Vein endothelial cell (primary cell): ENCODE measurements around the gene OR6Y1. TPM values are rescaled to one million over a fixed set of nuclear protein-coding genes. Genes with fewer than 3 reads are reported as not detected.

Source experiments
- total RNA-seq: library from RNA; depleted of rRNA; stranded (reverse); fragments of >200 nt; gene quantifications from 2 replicates; pipeline ENCODE4 v1.2.3, GENCODE V29; 2012

Gene OR6Y1
- not detected in 2 replicates for total RNA-seq

DNA sequence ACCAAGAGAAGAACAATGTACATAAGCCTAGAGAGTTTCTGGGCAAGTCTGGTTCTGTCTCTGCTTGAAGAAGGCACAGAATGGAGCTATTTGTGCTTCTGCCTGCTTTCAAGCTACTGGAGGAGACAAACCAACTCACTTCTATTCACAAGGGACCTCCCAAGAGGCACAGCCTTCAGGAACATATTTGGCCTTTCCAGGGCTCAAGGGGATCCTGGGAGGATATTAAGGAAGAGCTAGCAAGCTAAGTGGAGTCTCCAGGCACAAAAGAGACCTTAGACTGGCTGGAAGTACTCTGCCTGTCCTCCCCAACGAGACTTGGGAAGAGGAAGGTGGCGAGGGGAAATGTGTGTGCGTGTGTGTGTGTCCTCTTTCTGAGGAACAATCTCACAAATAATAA lies at the start of gene OR6Y1:
Gene OR6Y1 (minus strand): TSS at position 54 of the 400 bp plus-strand sequence. CDS start 6,300 bp downstream, outside the sequence.

GRCh38 chr1:158579733-158580132 lies 25.5 kb upstream of the OR6Y1 start, which contains the start of gene OR10X1:
Gene OR10X1 (minus strand): TSS chr1:158579899. CDS start chr1:158579899, 0 bp downstream.

GRCh38 chr1:158570480-158570879 lies 16.3 kb upstream of the OR6Y1 start, which contains the start of gene OR6P1:
Gene OR6P1 (minus strand): TSS chr1:158570580. CDS start chr1:158563604, 6,976 bp downstream.

Other genes starting within 250 kb of the OR6Y1 start
- gene CD1B, start 222.9 kb downstream of the OR6Y1 start, total RNA-seq, result not detected in 2 replicates
- gene CD1E, start 200.5 kb downstream of the OR6Y1 start, total RNA-seq, result not detected in 2 replicates
- gene OR10T2, start 154.9 kb downstream of the OR6Y1 start, total RNA-seq, result not detected in 2 replicates
- gene OR10K2, start 128.2 kb downstream of the OR6Y1 start, total RNA-seq, result not detected in 2 replicates
- not detected in 2 replicates for gene OR10K1, start 92.6 kb downstream of the OR6Y1 start, total RNA-seq
- gene OR10R2, start 82.2 kb downstream of the OR6Y1 start, total RNA-seq, result not detected in 2 replicates
- gene OR6P1, start 16.2 kb upstream of the OR6Y1 start, total RNA-seq, result not detected in 2 replicates
- not detected in 2 replicates for gene OR10X1, start 25.5 kb upstream of the OR6Y1 start, total RNA-seq
- gene OR10Z1, start 50.9 kb upstream of the OR6Y1 start, total RNA-seq, result not detected in 2 replicates
- gene SPTA1, start 132.3 kb upstream of the OR6Y1 start, total RNA-seq, result 5.9 and 14.6 TPM in 2 replicates
- gene OR6K2, start 146.2 kb upstream of the OR6Y1 start, total RNA-seq, result not detected in 2 replicates
- 0.19 TPM in 1 of 2 replicates, not detected in the other for gene OR6K3, start 166.3 kb upstream of the OR6Y1 start, total RNA-seq
- gene OR6K6, start 200.3 kb upstream of the OR6Y1 start, total RNA-seq, result not detected in 2 replicates
- gene OR6N1, start 217.8 kb upstream of the OR6Y1 start, total RNA-seq, result not detected in 2 replicates
- gene OR6N2, start 226.8 kb upstream of the OR6Y1 start, total RNA-seq, result not detected in 2 replicates